Body of pancreas (tissue), 4 donors: ENCODE results near the gene MYL5. TPM values are rescaled to one million over a fixed set of nuclear protein-coding genes. Genes with fewer than 3 reads are reported as not detected.
"Not testable (repeated sequence)": the region's sequence is repeated elsewhere in the genome, so short reads cannot be mapped to it uniquely, and the experiment has no call there.

Experiments
- ATAC-seq: fragments of 150-250 bp; one replicate; pipeline ENCODE4 v1.9.1; 2016
- DNase-seq, 4 donors: peaks; one replicate each; pipeline ENCODE4 v3.0.0-alpha.2; 2019
- H3K27ac ChIP-seq, 4 donors: fragments of 200-600 bp; sonication (generic); 1 replicate in 3 of 4; 2 replicates in 1 of 4; pipeline versions ENCODE4 v1.5.1 to v1.6.1; 2016 to 2019; ENCODE audit warnings: mild to moderate bottlenecking in 1 of 4, mixed read lengths in 1 of 4, moderate library complexity in 1 of 4
- H3K27me3 ChIP-seq, 2 donors: fragments of 200-600 bp; sonication (generic); one replicate each; pipeline ENCODE4 v1.6.0; 2016; ENCODE audit warnings: mild to moderate bottlenecking in 1 of 2
- H3K36me3 ChIP-seq, 2 donors: fragments of 200-600 bp; sonication (generic); replicated peaks in 1 of 2; 2 replicates each; pipeline ENCODE4 v1.5.1; 2016; ENCODE audit warnings: low read depth in 2 of 2; ENCODE audit not compliant: insufficient read depth in 1 of 2
- H3K4me1 ChIP-seq: fragments of 200-600 bp; sonication (generic); one replicate; pipeline ENCODE4 v1.6.0; 2016
- H3K4me3 ChIP-seq, 2 donors: fragments of 200-600 bp; sonication (generic); 1 replicate in 1 of 2; 2 replicates in 1 of 2; pipeline ENCODE4 v1.5.1; 2016 to 2019
- H3K9me3 ChIP-seq, 3 donors: fragments of 200-600 bp; sonication (generic); 1 replicate in 2 of 3; 2 replicates in 1 of 3; pipeline ENCODE4 v1.5.1; 2016
- POLR2A ChIP-seq, 3 donors: fragments of 450-650 bp; IDR thresholded peaks; one replicate each; pipeline ENCODE4 v1.6.1; 2016; ENCODE audit warnings: antibody characterized with exemption in 3 of 3, mild to moderate bottlenecking in 2 of 3
- WGBS, 2 donors: methylation state at CpG; one replicate each; pipeline ENCODE4 v1.1.5; 2017; 5-methylcytosine and 5-hydroxymethylcytosine counted together
- intact Hi-C: fragments of 100-400 bp; cut with DNase I; formaldehyde crosslinking; loops from one replicate; pipeline ENCODE4 v1.15.1; 2023
- total RNA-seq, 2 donors: library from RNA; depleted of rRNA; stranded (reverse); fragments of >200 nt; gene quantifications; one replicate each; pipeline ENCODE4 v1.1.0, GENCODE V29; 2016
- TF ChIP-seq, protein P1 (sequence below), 7 experiments: fragments of 450-650 bp in 4 of 7; fragments of 200-600 bp in 3 of 7; sonication (generic) in 3 of 7; IDR thresholded peaks; one replicate each; pipeline ENCODE4 v1.5.1; 2016 to 2019; ENCODE audit warnings: antibody characterized with exemption in 7 of 7

Gene MYL5
- total RNA-seq, 2 donors from 2014 or later, result 3.0 to 6.0 TPM

DNA sequence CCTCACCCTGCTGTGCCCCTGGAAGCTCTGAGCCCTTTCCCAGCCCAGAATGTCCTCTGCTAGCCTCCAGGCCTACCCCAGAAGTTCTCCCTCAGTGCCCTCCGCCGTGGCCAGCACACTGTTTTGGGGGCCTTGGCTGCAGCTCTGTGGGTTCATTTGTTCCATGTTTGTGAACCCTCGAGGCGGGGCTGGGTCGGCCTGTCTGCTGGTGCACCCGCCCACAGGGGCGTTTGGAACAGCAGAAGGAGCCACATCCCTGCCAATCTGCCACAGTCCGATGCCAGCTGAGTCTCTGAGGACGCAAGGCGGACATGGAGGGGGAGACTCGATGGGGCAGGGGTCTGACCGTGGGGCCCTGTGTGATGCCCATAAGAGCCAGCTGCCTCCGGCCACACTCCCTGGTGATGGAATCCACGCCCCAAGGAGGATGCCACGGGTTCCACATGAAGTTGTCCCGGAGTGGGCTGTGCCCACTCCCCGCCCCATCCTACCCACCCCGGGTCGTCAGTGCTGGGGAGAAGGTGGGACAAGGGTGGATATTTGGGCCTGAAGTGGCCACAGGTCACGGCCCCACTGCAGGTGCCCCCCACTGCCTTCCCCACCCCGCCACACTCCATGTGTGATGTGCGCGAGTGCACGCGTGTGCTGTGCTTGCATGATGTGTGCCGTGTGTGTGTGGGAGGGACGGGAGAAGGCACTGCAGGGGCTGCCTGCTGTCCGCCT is 7.4 kb upstream of the MYL5 start:
- intact Hi-C loops, result no loop called here
- peaks cover 13% of the 10 kb centered on the region for H3K4me1 ChIP-seq
- H3K27me3 ChIP-seq, result no peaks in the 10 kb centered on the region
- 70 to 74% methylated on average over 3 to 24 of the region's 28 CpGs for WGBS, 2 donors
- H3K9me3 ChIP-seq, result no peaks in the 10 kb centered on the region
- no peaks in the 10 kb centered on the region for H3K36me3 ChIP-seq
- DNase-seq, result peak in 1 of 4 donors; percentile 9
- H3K4me3 ChIP-seq, result no peak overlapping the region
- no peak overlapping the region for H3K27ac ChIP-seq
- TF ChIP-seq, protein P1, sequence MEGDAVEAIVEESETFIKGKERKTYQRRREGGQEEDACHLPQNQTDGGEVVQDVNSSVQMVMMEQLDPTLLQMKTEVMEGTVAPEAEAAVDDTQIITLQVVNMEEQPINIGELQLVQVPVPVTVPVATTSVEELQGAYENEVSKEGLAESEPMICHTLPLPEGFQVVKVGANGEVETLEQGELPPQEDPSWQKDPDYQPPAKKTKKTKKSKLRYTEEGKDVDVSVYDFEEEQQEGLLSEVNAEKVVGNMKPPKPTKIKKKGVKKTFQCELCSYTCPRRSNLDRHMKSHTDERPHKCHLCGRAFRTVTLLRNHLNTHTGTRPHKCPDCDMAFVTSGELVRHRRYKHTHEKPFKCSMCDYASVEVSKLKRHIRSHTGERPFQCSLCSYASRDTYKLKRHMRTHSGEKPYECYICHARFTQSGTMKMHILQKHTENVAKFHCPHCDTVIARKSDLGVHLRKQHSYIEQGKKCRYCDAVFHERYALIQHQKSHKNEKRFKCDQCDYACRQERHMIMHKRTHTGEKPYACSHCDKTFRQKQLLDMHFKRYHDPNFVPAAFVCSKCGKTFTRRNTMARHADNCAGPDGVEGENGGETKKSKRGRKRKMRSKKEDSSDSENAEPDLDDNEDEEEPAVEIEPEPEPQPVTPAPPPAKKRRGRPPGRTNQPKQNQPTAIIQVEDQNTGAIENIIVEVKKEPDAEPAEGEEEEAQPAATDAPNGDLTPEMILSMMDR (IDR thresholded peaks at IDR 0.05), result no peak
- TF ChIP-seq POLR2A (IDR thresholded peaks at IDR 0.05), result no peak
- no peak for ATAC-seq

DNA sequence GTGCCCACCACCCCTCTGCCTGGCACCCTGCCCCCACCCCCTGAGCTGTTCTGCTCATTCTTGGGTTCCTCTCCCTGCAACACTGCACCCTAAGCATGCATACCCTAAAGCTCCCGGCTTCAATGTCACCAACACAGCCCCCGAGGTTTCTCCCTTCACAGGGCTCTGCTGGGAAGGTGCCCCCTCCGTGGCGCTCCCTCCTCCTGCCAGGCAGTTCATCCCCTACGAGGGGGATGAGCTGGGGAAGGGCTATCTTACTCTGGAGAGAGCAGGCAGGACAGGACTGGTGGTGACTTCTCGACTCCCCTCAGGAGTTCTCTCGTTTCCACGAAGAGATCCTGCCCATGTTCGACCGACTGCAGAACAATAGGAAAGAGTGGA is 6.8 kb upstream of the MYL5 start:
- TF ChIP-seq, protein P1 (IDR thresholded peaks at IDR 0.05), result no peak
- TF ChIP-seq POLR2A (IDR thresholded peaks at IDR 0.05), result no peak
- peaks cover 0 to 3% of the 10 kb centered on the region in 2 donors for H3K36me3 ChIP-seq
- 48 to 62% methylated on average over 9 to 10 of the region's 10 CpGs for WGBS, 2 donors
- no peak overlapping the region for H3K4me3 ChIP-seq
- no peaks in the 10 kb centered on the region for H3K9me3 ChIP-seq
- no peak overlapping the region for H3K27ac ChIP-seq
- no peaks in the 10 kb centered on the region for H3K27me3 ChIP-seq
- peaks cover 13% of the 10 kb centered on the region for H3K4me1 ChIP-seq
- ATAC-seq, result no peak
- DNase-seq, result peak in 1 of 4 donors; percentile 10
- intact Hi-C loops, result no loop called here

DNA sequence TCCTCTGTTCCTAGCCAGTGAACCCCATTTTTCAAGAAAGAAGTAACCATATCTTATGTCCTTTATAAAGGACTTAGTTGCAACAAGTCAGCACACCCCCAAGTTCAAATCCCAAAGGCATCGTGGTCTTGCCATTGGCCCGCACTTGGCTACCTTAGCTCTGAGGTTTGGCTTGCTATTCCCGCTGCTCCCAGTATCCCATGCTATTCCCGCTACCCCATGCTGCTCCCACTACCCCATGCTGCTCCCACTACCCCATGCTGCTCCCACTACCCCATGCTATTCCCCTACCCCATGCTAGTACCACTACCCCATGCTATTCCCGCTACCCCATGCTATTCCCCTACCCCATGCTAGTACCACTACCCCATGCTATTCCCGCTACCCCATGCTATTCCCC is 6.1 kb upstream of the MYL5 start:
- intact Hi-C loops, DNase-seq, H3K27ac ChIP-seq, H3K4me3 ChIP-seq, H3K27me3 ChIP-seq, H3K9me3 ChIP-seq, H3K36me3 ChIP-seq, ATAC-seq: not testable (repeated sequence)
- 86 to 91% methylated on average over 6 of the region's 6 CpGs for WGBS, 2 donors
- H3K4me1 ChIP-seq, result peaks cover 15% of the 10 kb centered on the region

DNA sequence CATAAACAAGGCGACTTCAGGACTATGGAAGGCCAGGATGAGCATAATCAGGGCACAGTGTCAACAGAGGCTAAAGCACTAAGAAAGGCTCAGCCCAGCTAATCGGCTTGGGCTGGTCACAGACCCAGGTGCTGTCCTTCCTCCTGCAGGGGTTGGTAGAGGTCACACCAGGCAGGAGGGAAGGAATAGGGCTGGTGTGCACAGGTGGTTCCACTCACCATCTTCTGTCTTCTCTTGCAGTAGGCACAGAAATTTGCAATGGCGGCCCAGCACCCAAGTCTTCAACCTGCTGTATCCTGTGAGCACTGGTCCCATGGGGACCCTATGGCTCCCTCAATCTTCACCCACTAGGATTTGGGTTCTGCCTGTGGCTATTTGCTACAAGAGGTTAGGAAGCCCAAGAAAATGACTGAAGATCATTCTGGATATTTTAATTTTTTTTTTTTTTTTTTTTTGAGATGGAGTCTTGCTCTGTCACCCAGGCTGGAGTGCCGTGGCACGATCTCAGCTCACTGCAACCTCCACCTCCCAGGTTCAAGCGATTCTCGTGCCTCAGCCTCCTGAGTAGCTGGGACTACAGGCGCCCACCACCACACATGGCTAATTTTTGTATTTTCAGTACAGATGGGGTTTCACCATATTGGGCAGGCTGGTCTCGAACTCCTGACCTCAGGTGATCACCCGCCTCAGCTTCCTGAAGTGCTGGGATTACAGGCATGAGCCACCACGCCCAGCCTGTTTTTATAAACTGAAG is 4.4 kb upstream of the MYL5 start:
- DNase-seq, intact Hi-C loops, H3K9me3 ChIP-seq, H3K36me3 ChIP-seq, H3K27me3 ChIP-seq, H3K27ac ChIP-seq, H3K4me3 ChIP-seq, ATAC-seq: not testable (repeated sequence)
- WGBS, 2 donors, result 90 to 91% methylated on average over 11 of the region's 11 CpGs
- peaks cover 12% of the 10 kb centered on the region for H3K4me1 ChIP-seq

DNA sequence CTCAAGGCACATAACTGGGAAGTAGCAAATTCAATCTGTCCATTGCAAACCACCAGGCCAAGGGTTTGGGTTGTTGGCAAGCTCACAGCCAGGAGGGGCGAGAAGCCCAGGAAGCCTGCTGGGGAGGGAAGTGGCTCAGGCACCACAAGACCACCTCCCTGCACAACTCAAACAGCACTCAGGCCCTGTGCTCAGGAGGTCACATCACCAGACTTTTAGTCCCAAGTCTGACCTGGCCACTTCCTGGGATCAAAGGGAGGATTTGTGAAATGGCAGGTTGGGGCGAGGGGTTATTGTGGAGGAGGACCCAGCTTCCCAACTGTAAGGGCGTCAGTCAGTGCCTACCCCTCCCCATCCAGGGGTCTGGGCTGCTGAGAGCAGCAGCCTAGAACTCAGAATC is 2.6 kb upstream of the MYL5 start:
- TF ChIP-seq POLR2A (IDR thresholded peaks at IDR 0.05), result no peak
- TF ChIP-seq, protein P1 (IDR thresholded peaks at IDR 0.05), result no peak
- H3K27ac ChIP-seq, result no peak overlapping the region
- peaks cover 25% of the 10 kb centered on the region for H3K4me1 ChIP-seq
- no peak overlapping the region for H3K4me3 ChIP-seq
- no peaks in the 10 kb centered on the region for H3K27me3 ChIP-seq
- DNase-seq (no peak), ATAC-seq (no peak)
- no peaks in the 10 kb centered on the region for H3K9me3 ChIP-seq
- peaks cover 0 to 3% of the 10 kb centered on the region in 2 donors for H3K36me3 ChIP-seq
- WGBS, 2 donors, result 100% methylated on average over 3 of the region's 3 CpGs; no CpG with 5 or more reads in 1 of the 2 donors
- intact Hi-C loops, result no loop called here
